HL-60 (cell line): ENCODE results near the gene PDE4B.
"Not testable (repeated sequence)": the region's sequence is repeated elsewhere in the genome, so short reads cannot be mapped to it uniquely, and the experiment has no call there.

ENCODE experiments used
- DNase-seq, 2 experiments: peaks; one replicate each; pipeline ENCODE4 v3.0.0-alpha.2; 2010 to 2020; ENCODE audit warnings: low read depth in 1 of 2, low spot score in 1 of 2
- H3K27ac ChIP-seq: fragments of 250-450 bp; sonication (Bioruptor Pico); replicated peaks from 2 replicates; pipeline ENCODE4 v1.5.1; 2020; ENCODE audit warnings: mild to moderate bottlenecking, moderate library complexity
- H3K27me3 ChIP-seq: fragments of 250-450 bp; sonication (Bioruptor Pico); 2 replicates; pipeline ENCODE4 v1.5.1; 2021; ENCODE audit warnings: mild to moderate bottlenecking, moderate library complexity; ENCODE audit not compliant: insufficient read depth, poor library complexity, severe bottlenecking
- H3K4me3 ChIP-seq: replicated peaks from 2 replicates; pipeline ENCODE4 v1.5.1; 2011; ENCODE audit warnings: mild to moderate bottlenecking, control low read depth, low read length; ENCODE audit not compliant: insufficient read depth
- CTCF ChIP-seq: IDR thresholded peaks from one replicate; pipeline ENCODE4 v1.5.1; 2011; ENCODE audit warnings: low read length, control low read depth, inconsistent platforms; ENCODE audit not compliant: insufficient read depth
- GABPA ChIP-seq: IDR thresholded peaks from 2 replicates; pipeline ENCODE4 v1.6.1; 2012; ENCODE audit warnings: low read depth
- POLR2AphosphoS5 ChIP-seq: IDR thresholded peaks from 2 replicates; pipeline ENCODE4 v1.6.1; 2012; ENCODE audit warnings: low read depth
- REST ChIP-seq: IDR thresholded peaks from 2 replicates; pipeline ENCODE4 v1.6.1; 2012; ENCODE audit warnings: low read depth; ENCODE audit not compliant: insufficient replicate concordance
- SPI1 ChIP-seq: IDR thresholded peaks from 2 replicates; pipeline ENCODE4 v1.6.1; 2012; ENCODE audit warnings: low read depth, mild to moderate bottlenecking, borderline replicate concordance

PDE4B gene

GRCh38 chr1:66058558-66058957, 265.9 kb downstream of the PDE4B start:
- H3K4me3 ChIP-seq, result no peak overlapping the region
- H3K27ac ChIP-seq, result no peak overlapping the region
- no peak for TF ChIP-seq GABPA
- no peak for TF ChIP-seq REST
- no peak for TF ChIP-seq SPI1
- no peak for TF ChIP-seq CTCF
- TF ChIP-seq POLR2AphosphoS5, result no peak
- H3K27me3 ChIP-seq, result no peaks in the 10 kb centered on the region
- DNase-seq, result no peak

GRCh38 chr1:66067219-66067618, 274.5 kb downstream of the PDE4B start:
- H3K27ac ChIP-seq, H3K27me3 ChIP-seq, DNase-seq, H3K4me3 ChIP-seq: not testable (repeated sequence)

GRCh38 chr1:66069976-66070876, 277.5 kb downstream of the PDE4B start:
- no peaks in the 10 kb centered on the region for H3K27me3 ChIP-seq
- H3K4me3 ChIP-seq, result no peak overlapping the region
- TF ChIP-seq REST (no peak), CTCF (no peak), POLR2AphosphoS5 (no peak), SPI1 (no peak), GABPA (no peak)
- H3K27ac ChIP-seq, result no peak overlapping the region
- DNase-seq, result no peak

- TF ChIP-seq POLR2AphosphoS5 (no peak), CTCF (no peak), GABPA (no peak), SPI1 (no peak), REST (no peak)
- no peak for DNase-seq
- no peaks in the 10 kb centered on the region for H3K27me3 ChIP-seq
These were observed 280.7 kb downstream of the PDE4B start for GRCh38 chr1:66073388-66073787.

More at GRCh38 chr1:66073388-66073787, 280.7 kb downstream of the PDE4B start:
- Histone ChIP-seq H3K27ac (no peak overlapping the region), H3K4me3 (no peak overlapping the region)
